Omental fat pad (tissue), 4 donors: ENCODE measurements around the gene TEAD1. TPM values are rescaled to one million over a fixed set of nuclear protein-coding genes. Genes with fewer than 3 reads are reported as not detected.

Experiments used
- ATAC-seq: fragments of 150-250 bp; one replicate; pipeline ENCODE4 v1.9.1; 2016; ENCODE audit warnings: mild to moderate bottlenecking, moderate library complexity; ENCODE audit not compliant: low FRiP score
- DNase-seq: peaks from one replicate; pipeline ENCODE4 v3.0.0-alpha.2; 2019; ENCODE audit warnings: low spot score
- CTCF ChIP-seq, 3 donors: fragments of 450-650 bp; IDR thresholded peaks; one replicate each; pipeline ENCODE4 v1.5.1; 2016 to 2017; ENCODE audit warnings: antibody characterized with exemption in 3 of 3, mild to moderate bottlenecking in 3 of 3, moderate library complexity in 2 of 3
- total RNA-seq, 4 donors: library from RNA; depleted of rRNA; stranded (reverse); fragments of >200 nt; gene quantifications; one replicate each; pipeline ENCODE4 v1.1.0, GENCODE V29; 2016

Gene TEAD1
- total RNA-seq, 4 donors from 2014 or later = 81.7 to 123 (median 103) TPM

- ATAC-seq (no peak), DNase-seq (no peak)
- no peak for TF ChIP-seq CTCF (IDR thresholded peaks at IDR 0.05)
These were observed 297.7 kb downstream of the TEAD1 start for GRCh38 chr11:12971955-12972354.

- no peak for TF ChIP-seq CTCF (IDR thresholded peaks at IDR 0.05)
- DNase-seq (no peak), ATAC-seq (no peak)
These were observed 299.4 kb downstream of the TEAD1 start for GRCh38 chr11:12973528-12974181.

- ATAC-seq (no peak), DNase-seq (no peak)
- no peak for TF ChIP-seq CTCF (IDR thresholded peaks at IDR 0.05)
These were observed 301.0 kb downstream of the TEAD1 start for GRCh38 chr11:12975195-12975594.

- TF ChIP-seq CTCF (IDR thresholded peaks at IDR 0.05) = no peak
- ATAC-seq = no peak
- no peak for DNase-seq
These were observed 305.9 kb downstream of the TEAD1 start for GRCh38 chr11:12979928-12980689.

- ATAC-seq = no peak
- DNase-seq = no peak
- TF ChIP-seq CTCF (IDR thresholded peaks at IDR 0.05) = no peak
These were observed 307.7 kb downstream of the TEAD1 start for GRCh38 chr11:12981676-12982522.

- DNase-seq = no peak
- no peak for ATAC-seq
- TF ChIP-seq CTCF (IDR thresholded peaks at IDR 0.05) = no peak
These were observed 309.1 kb downstream of the TEAD1 start for GRCh38 chr11:12983336-12983735.
